ENCODE data around the gene PITPNC1. TPM values are rescaled to one million over a fixed set of nuclear protein-coding genes. Genes with fewer than 3 reads are reported as not detected.

Gene PITPNC1
- total and polyA plus RNA-seq, 2 donors (not counting 1 experiment from before 2014, with no cell fraction given) = 4.7 to 26.1 TPM

- intact Hi-C loops (cut with micrococcal nuclease) = loop anchor here (5.0 kb wide), 2 partner anchors 109 to 209 kb away; no protein-coding TSS in a partner anchor
- no peak for TF ChIP-seq EZH2 (IDR thresholded peaks at IDR 0.05; ENCODE audit: borderline replicate concordance, insufficient read depth, low read depth, low read length, poor library complexity, severe bottlenecking)
- no peak for TF ChIP-seq CTCF (IDR thresholded peaks at IDR 0.05)
- Histone ChIP-seq H3K27me3 (replicated peaks in 1 of 4; ENCODE audit: control extremely low read depth in 1 of 4, control insufficient read depth in 3 of 4, insufficient read depth in 4 of 4, low read length in 3 of 4) (no peaks in the 10 kb centered on the region), H3K9me3 (ENCODE audit: control extremely low read depth in 1 of 3, control insufficient read depth in 2 of 3, insufficient read depth in 1 of 3, low read length in 2 of 3) (no peaks in the 10 kb centered on the region), H4K20me1 (ENCODE audit: control insufficient read depth, insufficient read depth, low read length, poor library complexity, severe bottlenecking) (no peaks in the 10 kb centered on the region), H3K27ac (ENCODE audit: low read length in 2 of 2) (no peak overlapping the region), H2AFZ (ENCODE audit: insufficient read depth, low read depth, low read length, poor library complexity, severe bottlenecking) (no peak overlapping the region), H3K4me2 (replicated peaks; ENCODE audit: low read depth, low read length, poor library complexity, severe bottlenecking) (no peak overlapping the region), H3K79me2 (ENCODE audit: control insufficient read depth, insufficient read depth, low read length) (no peaks in the 10 kb centered on the region), H3K4me3 (ENCODE audit: control extremely low read depth in 1 of 5, extremely low read depth in 1 of 5, insufficient read depth in 1 of 5, low read depth in 2 of 5, low read length in 4 of 5) (no peak overlapping the region), H3K36me3 (replicated peaks in 1 of 2; ENCODE audit: control extremely low read depth in 1 of 2, control insufficient read depth in 1 of 2, extremely low read depth in 1 of 2, insufficient read depth in 2 of 2, low read length in 1 of 2) (no peaks in the 10 kb centered on the region), H3K9ac (ENCODE audit: low read length) (no peak overlapping the region), H3K4me1 (ENCODE audit: control insufficient read depth in 2 of 2, insufficient read depth in 2 of 2, low read length in 2 of 2) (peaks cover 2 to 3% of the 10 kb centered on the region in 2 donors)
- Mint-ChIP-seq H3K27me3 (no peaks in the 10 kb centered on the region), H3K9me3 (ENCODE audit: insufficient read depth) (no peaks in the 10 kb centered on the region), H3K4me3 (no peak overlapping the region), H3K4me1 (peaks cover 12% of the 10 kb centered on the region), H3K27ac (no peak overlapping the region)
- CTCF ChIA-PET = interaction anchor here (2.7 to 4.1 kb wide), 4 partner anchors 13 to 312 kb away, joined by 11 to 50 read pairs (median 22); partner anchors contain the start of gene PITPNC1
- POLR2A ChIA-PET = no interaction called here
- DNase-seq = no peak
- ATAC-seq (ENCODE audit: low read depth) = no peak
- 100% methylated on average over 1 of the region's 2 CpGs for WGBS (ENCODE audit: insufficient coverage)
Observed at GRCh38 chr17:67686241-67686640, 309.2 kb downstream of the PITPNC1 start.

- no CpG with 5 or more reads among the region's 2 CpGs for WGBS (ENCODE audit: insufficient coverage)
- Histone ChIP-seq H4K20me1 (ENCODE audit: control insufficient read depth, insufficient read depth, low read length, poor library complexity, severe bottlenecking) (no peaks in the 10 kb centered on the region), H3K4me1 (ENCODE audit: control insufficient read depth in 2 of 2, insufficient read depth in 2 of 2, low read length in 2 of 2) (no peaks in the 10 kb centered on the region), H3K27me3 (replicated peaks in 1 of 4; ENCODE audit: control extremely low read depth in 1 of 4, control insufficient read depth in 3 of 4, insufficient read depth in 4 of 4, low read length in 3 of 4) (no peaks in the 10 kb centered on the region), H3K36me3 (replicated peaks in 1 of 2; ENCODE audit: control extremely low read depth in 1 of 2, control insufficient read depth in 1 of 2, extremely low read depth in 1 of 2, insufficient read depth in 2 of 2, low read length in 1 of 2) (no peaks in the 10 kb centered on the region), H3K9ac (ENCODE audit: low read length) (no peak overlapping the region), H3K79me2 (ENCODE audit: control insufficient read depth, insufficient read depth, low read length) (no peaks in the 10 kb centered on the region), H2AFZ (ENCODE audit: insufficient read depth, low read depth, low read length, poor library complexity, severe bottlenecking) (no peak overlapping the region), H3K9me3 (ENCODE audit: control extremely low read depth in 1 of 3, control insufficient read depth in 2 of 3, insufficient read depth in 1 of 3, low read length in 2 of 3) (no peaks in the 10 kb centered on the region), H3K27ac (ENCODE audit: low read length in 2 of 2) (no peak overlapping the region), H3K4me2 (replicated peaks; ENCODE audit: low read depth, low read length, poor library complexity, severe bottlenecking) (no peak overlapping the region), H3K4me3 (ENCODE audit: control extremely low read depth in 1 of 5, extremely low read depth in 1 of 5, insufficient read depth in 1 of 5, low read depth in 2 of 5, low read length in 4 of 5) (no peak overlapping the region)
- no peak for DNase-seq
- H3K9me3 Mint-ChIP-seq (ENCODE audit: insufficient read depth) = no peaks in the 10 kb centered on the region
- no peak overlapping the region for H3K4me3 Mint-ChIP-seq
- ATAC-seq (ENCODE audit: low read depth) = no peak
- CTCF ChIA-PET = interaction anchor here (1.1 to 4.1 kb wide), 7 partner anchors 11 to 466 kb away, joined by 3 to 50 read pairs (median 11); partner anchors contain the start of gene PITPNC1
- no peaks in the 10 kb centered on the region for H3K27me3 Mint-ChIP-seq
- intact Hi-C loops (cut with micrococcal nuclease) = loop anchor here (5.0 kb wide), 2 partner anchors 110 to 210 kb away; no protein-coding TSS in a partner anchor
- no peak overlapping the region for H3K27ac Mint-ChIP-seq
- TF ChIP-seq EZH2 (IDR thresholded peaks at IDR 0.05; ENCODE audit: borderline replicate concordance, insufficient read depth, low read depth, low read length, poor library complexity, severe bottlenecking) = no peak
- TF ChIP-seq CTCF (IDR thresholded peaks at IDR 0.05) = no peak
- peaks cover 5% of the 10 kb centered on the region for H3K4me1 Mint-ChIP-seq
- POLR2A ChIA-PET = interaction anchor here (0.8 kb wide), 1 partner anchor 209 kb away, joined by 3 read pairs; no protein-coding TSS in a partner anchor
Observed at GRCh38 chr17:67687511-67687910, 310.4 kb downstream of the PITPNC1 start.
